ES-I3 (cell line): Measurements from ENCODE around the gene ZFYVE9.

Experiments
- H3K36me3 ChIP-seq: 2 replicates; pipeline ENCODE4 v1.6.1; 2013; ENCODE audit warnings: mild to moderate bottlenecking, low read length, control low read depth, moderate library complexity; ENCODE audit not compliant: insufficient read depth
- H3K4me1 ChIP-seq: 2 replicates; pipeline ENCODE4 v1.6.1; 2013; ENCODE audit warnings: mild to moderate bottlenecking, control low read depth, low read length; ENCODE audit not compliant: insufficient read depth
- H3K9ac ChIP-seq: 2 replicates; pipeline ENCODE4 v1.6.1; 2013; ENCODE audit warnings: low read depth, mild to moderate bottlenecking, low read length, moderate library complexity
- H3K9me3 ChIP-seq: 2 replicates; pipeline ENCODE4 v1.6.1; 2013; ENCODE audit warnings: mild to moderate bottlenecking, low read length, moderate library complexity; ENCODE audit not compliant: control insufficient read depth, insufficient read depth

ZFYVE9 gene

DNA sequence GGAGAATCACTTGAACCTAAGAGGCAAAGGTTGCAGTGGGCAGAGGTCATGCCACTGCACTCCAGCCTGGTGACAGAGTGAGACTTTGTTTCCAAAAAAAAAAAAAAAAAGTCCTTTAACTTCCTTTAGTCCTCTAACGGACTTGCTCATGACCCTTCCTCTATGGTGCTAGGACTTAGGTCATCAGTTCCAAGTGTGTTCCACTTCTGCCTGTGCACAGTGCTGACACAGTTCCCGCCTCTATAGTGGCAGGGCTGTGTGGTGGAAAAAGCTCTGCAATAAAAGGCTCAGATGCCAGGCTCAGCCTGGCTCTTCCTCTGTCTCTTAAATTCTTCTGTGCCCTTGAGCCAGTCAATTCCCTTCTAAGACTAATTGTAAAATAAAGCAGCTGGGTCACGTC, 202.1 kb downstream of the ZFYVE9 start:
- H3K9me3 ChIP-seq = no peaks in the 10 kb centered on the region
- no peak overlapping the region for H3K9ac ChIP-seq
- H3K36me3 ChIP-seq = no peaks in the 10 kb centered on the region; the same call in 1 of the 2 replicates

DNA sequence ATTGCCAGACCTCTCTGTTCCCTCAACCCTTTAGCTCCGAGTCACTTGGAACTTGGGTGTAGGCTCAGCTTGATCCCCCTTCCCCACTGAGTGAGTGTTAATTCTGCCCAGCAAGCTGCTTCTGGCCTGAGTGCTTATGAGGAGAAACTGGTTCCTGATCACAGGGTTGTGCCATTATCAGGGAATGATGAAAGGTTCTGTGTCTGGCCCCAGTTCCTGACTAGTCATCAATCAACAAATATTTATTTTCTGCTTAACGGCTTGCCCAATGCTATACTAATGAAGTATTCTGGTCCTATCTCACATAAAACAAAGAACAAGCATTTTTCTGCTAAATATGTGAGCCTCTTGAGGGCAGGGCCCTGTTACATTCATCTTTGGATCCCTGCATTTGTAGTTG, 203.4 kb downstream of the ZFYVE9 start:
- Histone ChIP-seq H3K9ac (no peak overlapping the region), H3K9me3 (no peaks in the 10 kb centered on the region), H3K4me1 (peaks cover under 1% of the 10 kb centered on the region; the same call in 1 of the 2 replicates), H3K36me3 (no peaks in the 10 kb centered on the region; the same call in 1 of the 2 replicates)

More for the DNA sequence above, 202.1 kb downstream of the ZFYVE9 start:
- no peaks in the 10 kb centered on the region for H3K4me1 ChIP-seq

DNA sequence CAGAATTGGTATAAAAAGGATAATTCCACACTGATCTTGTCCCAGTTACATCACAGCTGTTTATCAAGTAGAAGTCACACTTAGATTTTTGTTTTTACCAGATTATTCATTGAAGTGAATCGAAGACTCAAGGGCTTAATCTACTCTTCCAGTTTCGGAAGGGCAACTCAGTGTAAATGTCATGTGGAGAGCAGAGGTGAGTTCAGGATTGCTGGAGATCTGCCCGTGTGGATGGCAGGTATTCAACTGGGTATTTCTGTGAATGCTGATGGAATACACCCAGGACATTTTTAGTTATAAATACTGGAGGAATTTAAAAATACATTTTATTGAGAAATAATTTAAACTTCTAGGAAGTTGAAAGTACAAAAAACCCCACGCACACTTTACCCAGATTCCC, 204.8 kb downstream of the ZFYVE9 start:
- no peaks in the 10 kb centered on the region; the same call in 1 of the 2 replicates for H3K36me3 ChIP-seq
- H3K9me3 ChIP-seq = no peaks in the 10 kb centered on the region
- H3K4me1 ChIP-seq = peaks cover 13% of the 10 kb centered on the region; the same call in 1 of the 2 replicates
- H3K9ac ChIP-seq = no peak overlapping the region

DNA sequence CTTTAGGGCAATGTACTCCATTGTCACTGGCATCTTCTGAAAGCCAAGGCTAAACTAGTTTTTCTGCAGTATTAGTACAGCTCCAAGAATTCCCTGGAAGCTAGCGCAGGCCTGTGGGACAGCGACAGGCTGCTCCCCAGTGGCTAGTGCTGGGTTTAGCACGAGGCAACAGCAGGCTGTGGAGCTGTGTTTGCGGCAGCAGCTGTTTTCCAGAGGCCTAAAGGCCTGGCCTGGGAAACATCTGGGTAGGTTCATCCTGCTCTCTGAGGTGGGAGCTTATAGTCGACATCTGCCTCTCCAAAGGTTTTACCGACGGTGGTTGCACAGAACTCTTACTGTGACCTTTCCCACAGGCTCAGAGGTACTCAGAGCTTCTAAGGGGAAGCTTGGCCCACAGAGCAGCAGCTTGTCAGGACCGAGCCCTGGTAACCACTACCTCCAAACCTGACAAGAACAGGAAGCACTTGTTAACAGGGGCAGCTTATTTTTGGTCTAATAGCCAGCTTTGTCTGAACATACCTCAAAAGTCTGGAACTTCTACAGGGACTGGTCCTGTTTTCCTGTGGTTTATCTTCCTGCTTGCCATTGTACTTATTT, 206.9 kb downstream of the ZFYVE9 start:
- peaks cover 10% of the 10 kb centered on the region for H3K36me3 ChIP-seq
- H3K9ac ChIP-seq = no peak overlapping the region
- H3K9me3 ChIP-seq = no peaks in the 10 kb centered on the region
- peaks cover 16% of the 10 kb centered on the region; the same call in 1 of the 2 replicates for H3K4me1 ChIP-seq

DNA sequence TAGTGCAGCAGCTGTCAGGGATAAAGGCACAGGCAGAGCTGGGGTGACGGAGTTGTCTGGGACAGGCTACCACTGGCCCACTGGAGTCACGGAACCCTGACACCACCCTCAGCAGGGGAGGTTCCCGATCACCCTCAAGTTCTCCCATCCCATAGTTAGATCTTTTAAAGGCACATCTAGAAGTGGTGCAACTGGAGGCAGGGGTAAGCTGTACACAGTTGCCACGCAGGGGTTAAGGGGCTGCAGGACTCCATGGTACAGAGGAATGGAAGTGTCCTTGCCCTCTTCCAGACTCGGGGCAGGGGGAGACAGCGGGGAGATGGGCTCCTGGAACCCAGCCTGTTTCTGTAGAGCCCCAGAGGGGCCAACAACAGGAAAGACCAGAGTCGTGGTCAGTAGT, 210.8 kb downstream of the ZFYVE9 start:
- Histone ChIP-seq H3K4me1 (peaks cover 16% of the 10 kb centered on the region; the same call in 1 of the 2 replicates), H3K36me3 (peaks cover 38% of the 10 kb centered on the region), H3K9me3 (no peaks in the 10 kb centered on the region), H3K9ac (no peak overlapping the region)

DNA sequence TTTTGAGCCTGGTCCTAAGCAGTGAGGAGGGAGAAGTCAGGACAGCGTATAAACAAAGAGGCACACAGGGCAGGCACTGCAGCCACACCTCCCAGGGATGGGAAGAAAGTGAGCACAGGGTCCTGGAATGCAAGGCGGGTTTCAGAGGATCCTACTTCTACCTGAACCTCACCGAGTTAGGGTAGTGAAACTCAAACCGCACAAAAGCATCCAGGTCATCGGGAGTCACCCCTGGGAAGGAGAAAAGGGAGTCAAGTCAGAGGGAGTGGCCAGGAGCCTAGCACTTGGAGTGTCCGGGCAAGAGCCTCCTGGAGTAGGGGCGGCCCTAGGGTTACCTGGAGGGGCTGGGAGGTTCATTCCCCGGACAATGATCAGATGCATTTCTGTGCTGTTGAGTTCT, 213.5 kb downstream of the ZFYVE9 start:
- Histone ChIP-seq H3K36me3 (peaks cover 44% of the 10 kb centered on the region), H3K9ac (no peak overlapping the region)

DNA sequence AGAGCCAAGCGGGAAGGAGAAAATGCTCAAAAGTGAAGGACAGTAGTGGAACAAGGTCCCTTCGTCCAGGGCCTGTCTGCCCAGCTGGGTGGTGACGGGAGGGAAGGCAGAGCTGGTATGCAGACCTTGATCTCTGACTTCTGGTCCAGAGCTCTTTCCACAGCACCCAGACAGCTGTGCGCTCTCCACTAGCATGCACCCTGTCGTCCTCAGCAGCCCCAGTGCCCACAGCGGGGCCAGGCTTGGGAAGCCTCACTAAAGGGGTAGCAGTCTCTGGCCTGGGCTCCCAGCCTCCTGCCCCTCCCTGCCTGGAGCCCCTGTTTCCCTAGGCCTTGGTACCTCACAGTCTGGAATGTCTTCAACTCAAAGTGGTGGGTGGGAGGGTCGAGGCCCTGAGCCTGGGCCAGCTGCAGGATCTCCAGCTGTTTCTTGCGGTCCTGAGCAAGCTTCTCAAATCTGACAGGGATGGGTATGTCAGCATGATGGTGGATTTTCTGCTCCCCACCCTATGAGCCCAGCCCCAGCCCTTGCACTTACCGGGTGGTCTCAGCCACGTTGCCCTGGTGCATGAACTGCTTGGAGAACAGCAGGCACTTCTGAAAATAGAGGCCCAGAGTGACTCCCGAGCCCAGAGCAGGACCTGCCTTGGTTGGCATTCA, 214.1 kb downstream of the ZFYVE9 start:
- Histone ChIP-seq H3K4me1 (peaks cover 10% of the 10 kb centered on the region; the same call in 1 of the 2 replicates), H3K36me3 (peaks cover 44% of the 10 kb centered on the region), H3K9me3 (no peaks in the 10 kb centered on the region), H3K9ac (no peak overlapping the region)

More for the DNA sequence above, 213.5 kb downstream of the ZFYVE9 start:
- H3K9me3 ChIP-seq = no peaks in the 10 kb centered on the region
- H3K4me1 ChIP-seq = peaks cover 14% of the 10 kb centered on the region; the same call in 1 of the 2 replicates

DNA sequence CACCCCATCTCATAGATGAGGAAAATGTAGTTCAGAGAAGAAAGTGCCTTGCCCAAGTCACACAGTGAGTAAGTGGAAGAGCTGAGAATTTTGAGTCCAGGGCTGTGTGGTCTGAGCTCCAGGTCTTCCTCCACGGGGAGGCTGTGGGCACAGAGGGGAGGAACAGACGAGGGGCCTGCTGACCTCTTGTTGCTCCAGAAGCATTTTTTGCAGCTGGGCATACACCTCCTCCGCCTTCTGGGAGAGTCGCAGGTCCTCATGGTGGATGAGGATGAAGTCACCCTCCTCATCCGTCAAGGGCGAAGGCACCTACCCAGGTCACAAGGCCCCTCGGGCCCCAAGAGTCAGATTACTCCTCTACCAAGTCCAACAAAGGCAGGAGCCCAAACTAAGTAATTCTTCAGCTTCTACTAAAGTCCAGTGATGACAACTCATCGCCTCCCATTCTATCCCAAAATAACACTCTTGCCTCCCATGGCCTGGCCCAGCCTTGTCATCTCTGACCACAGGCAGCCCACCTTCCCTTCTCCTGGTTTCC, 215.0 kb downstream of the ZFYVE9 start:
- H3K36me3 ChIP-seq = peaks cover 47% of the 10 kb centered on the region
- no peak overlapping the region for H3K9ac ChIP-seq
- H3K9me3 ChIP-seq = no peaks in the 10 kb centered on the region
- H3K4me1 ChIP-seq = peaks cover 1% of the 10 kb centered on the region; the same call in 1 of the 2 replicates

DNA sequence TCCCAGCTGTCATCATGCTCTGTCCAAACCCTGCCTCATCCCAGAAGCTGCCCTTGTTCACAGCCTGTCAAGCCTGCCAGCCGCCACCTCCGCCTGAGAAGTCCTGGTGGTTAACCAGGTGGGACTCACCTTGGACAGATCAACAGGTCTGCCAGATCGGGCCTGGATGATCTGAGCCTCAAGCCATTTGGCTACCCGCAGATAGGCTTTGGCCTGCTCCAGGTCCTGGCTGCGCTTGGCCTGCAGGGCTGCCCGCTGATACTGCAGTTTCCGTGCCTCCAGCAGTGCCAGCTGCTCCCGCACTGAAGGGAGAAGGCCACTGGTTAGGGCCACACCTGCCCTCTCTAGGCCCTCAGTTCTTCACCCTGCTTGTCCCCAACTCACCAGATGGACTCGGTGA, 215.5 kb downstream of the ZFYVE9 start:
- H3K9me3 ChIP-seq = no peaks in the 10 kb centered on the region
- peaks cover 47% of the 10 kb centered on the region for H3K36me3 ChIP-seq
- no peak overlapping the region for H3K9ac ChIP-seq
- H3K4me1 ChIP-seq = no peaks in the 10 kb centered on the region

DNA sequence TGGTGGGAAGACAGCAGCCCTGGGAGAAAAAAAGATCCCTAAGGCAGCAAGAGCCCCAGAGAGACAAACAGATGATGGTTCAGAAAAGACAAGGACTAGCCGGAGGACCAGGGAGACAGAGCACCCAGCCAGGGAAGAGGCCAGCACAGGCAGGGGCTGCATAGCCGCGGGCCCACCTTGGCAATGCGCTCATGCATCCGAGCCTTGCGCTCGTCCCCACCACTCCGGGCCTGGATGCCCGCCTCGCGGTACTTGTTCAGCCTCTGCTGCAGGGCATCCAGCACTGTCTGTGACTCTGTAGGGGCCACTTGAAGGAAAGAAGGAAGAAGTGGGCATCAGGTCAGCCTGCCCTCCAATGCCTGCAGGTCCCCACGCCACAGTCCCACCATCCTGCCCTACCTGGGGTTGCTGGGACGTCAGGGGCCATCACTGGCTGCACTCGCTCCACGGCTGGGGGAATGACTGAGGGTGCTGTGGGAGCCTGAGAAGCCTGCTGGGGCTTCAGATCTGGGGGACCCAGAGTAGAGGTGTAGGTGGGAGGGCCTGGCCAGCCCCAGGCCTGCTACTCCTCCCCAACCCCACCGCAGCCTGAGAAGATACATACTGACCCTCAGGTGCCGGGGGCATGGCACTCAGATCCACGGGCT, 217.1 kb downstream of the ZFYVE9 start:
- Histone ChIP-seq H3K9me3 (no peaks in the 10 kb centered on the region), H3K36me3 (peaks cover 37% of the 10 kb centered on the region), H3K9ac (no peak overlapping the region), H3K4me1 (no peaks in the 10 kb centered on the region)

DNA sequence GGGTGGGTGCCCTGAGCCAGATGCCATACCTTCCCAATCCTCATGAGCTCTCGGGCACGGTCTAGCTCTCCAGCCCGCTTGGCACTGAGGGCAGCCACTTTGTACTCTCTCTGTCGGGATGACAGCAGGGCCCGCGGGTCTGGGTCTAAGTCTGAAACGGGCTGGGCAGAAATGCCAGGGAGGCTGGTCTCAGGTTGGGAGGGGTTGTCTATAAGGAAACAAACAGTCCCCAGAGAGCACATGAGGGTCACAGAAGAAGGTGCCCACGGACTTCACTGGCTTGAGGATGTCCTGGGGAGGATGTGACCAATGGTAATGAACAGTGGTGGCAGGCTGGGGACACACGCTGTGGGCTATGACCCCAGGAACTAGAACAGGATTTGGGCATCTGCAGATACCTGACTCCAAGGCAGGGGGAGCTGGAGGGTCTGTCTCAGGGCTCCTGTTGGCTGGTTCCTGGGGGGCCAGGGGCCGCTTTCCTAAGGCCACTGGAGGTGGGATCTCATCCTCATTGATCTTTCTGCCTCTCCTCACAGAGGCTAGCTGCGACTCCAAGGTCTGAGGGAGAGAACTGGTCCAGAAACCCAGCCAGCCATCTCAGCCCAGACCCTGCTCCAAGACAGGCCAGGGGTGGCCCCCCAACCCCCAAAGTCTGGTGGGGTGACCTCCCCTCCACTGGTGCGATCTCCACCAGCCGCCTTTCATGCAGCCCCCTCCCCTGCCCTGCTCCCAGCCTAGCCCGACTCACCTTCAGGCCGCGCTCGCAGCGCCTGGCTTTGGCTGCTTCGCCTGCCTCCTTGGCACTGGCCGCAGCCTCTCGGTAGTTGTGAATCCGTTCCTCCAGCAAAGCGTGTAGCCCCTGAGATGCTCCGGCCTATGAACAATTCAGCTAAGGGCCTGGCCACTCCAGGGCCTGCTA, 218.0 kb downstream of the ZFYVE9 start:
- H3K4me1 ChIP-seq = peaks cover 6% of the 10 kb centered on the region; the same call in 1 of the 2 replicates
- no peaks in the 10 kb centered on the region for H3K9me3 ChIP-seq
- no peak overlapping the region for H3K9ac ChIP-seq
- H3K36me3 ChIP-seq = peaks cover 33% of the 10 kb centered on the region

DNA sequence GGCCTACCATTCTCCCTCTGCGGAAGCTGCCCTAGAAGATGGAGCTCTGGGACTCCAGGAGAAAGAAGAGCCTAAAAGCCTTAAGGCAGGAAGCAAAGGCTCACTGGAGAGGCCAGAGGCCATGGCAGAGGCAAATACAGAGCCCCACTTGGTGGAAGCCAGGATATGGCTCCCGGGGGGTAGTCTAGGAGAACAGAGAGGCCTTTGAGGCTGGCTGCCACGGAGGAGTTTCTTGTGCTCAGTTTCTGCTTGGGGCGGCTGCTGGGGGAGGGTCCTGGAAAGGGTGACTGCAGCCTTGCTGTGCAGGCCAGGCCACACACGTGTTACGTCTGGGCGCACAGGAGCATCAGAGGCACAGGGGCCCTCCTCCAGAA, 218.7 kb downstream of the ZFYVE9 start:
- Histone ChIP-seq H3K36me3 (peaks cover 26% of the 10 kb centered on the region), H3K9ac (no peak overlapping the region), H3K4me1 (peaks cover 8% of the 10 kb centered on the region; the same call in 1 of the 2 replicates), H3K9me3 (no peaks in the 10 kb centered on the region)

DNA sequence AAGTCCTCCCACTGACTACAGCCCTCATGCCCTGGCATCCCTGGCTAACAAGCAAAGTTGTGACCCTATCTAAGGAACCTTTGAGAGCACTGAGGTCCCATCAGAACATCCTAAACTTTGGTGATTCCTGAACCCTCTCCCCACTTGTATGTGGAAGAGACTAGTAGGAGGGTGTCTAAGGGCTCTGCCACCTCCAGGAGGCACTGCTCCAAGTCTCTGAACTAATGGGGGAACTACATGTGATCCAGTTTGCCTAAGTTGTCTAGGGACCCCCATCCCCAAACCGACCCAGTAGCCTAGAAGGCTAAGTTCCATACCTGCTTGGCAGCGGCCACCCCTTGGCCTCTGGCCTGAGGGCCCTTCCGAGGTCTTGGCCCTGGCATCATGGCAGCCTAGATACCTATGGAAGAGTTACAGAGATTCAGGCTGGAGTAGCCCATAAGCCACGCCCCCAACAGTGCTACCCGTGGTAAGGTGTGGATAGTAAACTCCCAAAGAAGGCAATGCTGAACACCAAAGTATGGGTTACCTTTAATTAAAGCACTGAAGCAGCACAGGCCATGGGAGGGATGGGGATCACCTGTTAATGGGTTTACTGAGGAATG, 222.4 kb downstream of the ZFYVE9 start:
- peaks cover 4% of the 10 kb centered on the region; the same call in 1 of the 2 replicates for H3K36me3 ChIP-seq
- H3K4me1 ChIP-seq = peaks cover 8% of the 10 kb centered on the region; the same call in 1 of the 2 replicates
- H3K9ac ChIP-seq = no peak overlapping the region
- H3K9me3 ChIP-seq = no peaks in the 10 kb centered on the region
